Immature natural killer cell (primary cell): Measurements from ENCODE around the gene RGS9. TPM values are rescaled to one million over a fixed set of nuclear protein-coding genes. Genes with fewer than 3 reads are reported as not detected.
A peak's percentile ranks its signal among the peaks of the same experiment; 100 is the strongest.
"Not testable (repeated sequence)": the region's sequence is repeated elsewhere in the genome, so short reads cannot be mapped to it uniquely, and the experiment has no call there.

Experiments used
- DNase-seq, 3 donors: peaks; one replicate each; pipeline ENCODE4 v3.0.0; 2022; ENCODE audit warnings: mixed read lengths in 1 of 3
- H3K27ac Mint-ChIP-seq, 6 donors: one replicate each; pipeline ENCODE4 v1.8.0; 2020; ENCODE audit warnings: mixed read lengths in 6 of 6, mild to moderate bottlenecking in 5 of 6, inconsistent platforms in 4 of 6, moderate library complexity in 3 of 6
- H3K27me3 Mint-ChIP-seq, 3 donors: one replicate each; pipeline ENCODE4 v1.8.0; 2020 to 2021; ENCODE audit warnings: low read depth in 3 of 3, mild to moderate bottlenecking in 3 of 3, mixed read lengths in 3 of 3, moderate library complexity in 3 of 3, inconsistent platforms in 1 of 3
- H3K36me3 Mint-ChIP-seq, 3 donors: one replicate each; pipeline ENCODE4 v1.8.0; 2020; ENCODE audit warnings: mixed read lengths in 3 of 3, inconsistent platforms in 2 of 3, mild to moderate bottlenecking in 2 of 3
- H3K4me1 Mint-ChIP-seq, 2 donors: one replicate each; pipeline ENCODE4 v1.8.0; 2020; ENCODE audit warnings: inconsistent platforms in 2 of 2, mild to moderate bottlenecking in 2 of 2, mixed read lengths in 2 of 2, moderate library complexity in 1 of 2
- H3K4me3 Mint-ChIP-seq, 5 donors: one replicate each; pipeline ENCODE4 v1.8.0; 2020; ENCODE audit warnings: mild to moderate bottlenecking in 5 of 5, mixed read lengths in 5 of 5, inconsistent platforms in 3 of 5, moderate library complexity in 3 of 5
- H3K9me3 Mint-ChIP-seq, 6 donors: one replicate each; pipeline ENCODE4 v1.8.0; 2020; ENCODE audit warnings: mild to moderate bottlenecking in 6 of 6, mixed read lengths in 6 of 6, inconsistent platforms in 4 of 6, moderate library complexity in 3 of 6
- polyA plus RNA-seq, 3 donors: library from polyadenylated mRNA; unstranded; fragments of 300-500 nt; fragmentation: Illumina TruSeq; gene quantifications; one replicate each; pipeline ENCODE4 v1.2.3, GENCODE V29; 2021

The RGS9 gene
- polyA plus RNA-seq, 3 donors from 2014 or later, result 16.9 to 30.3 (median 17.5) TPM

- peak overlapping the region; percentile 54 to 80 (median 68) for H3K27ac Mint-ChIP-seq
- no peak overlapping the region for H3K4me3 Mint-ChIP-seq
- DNase-seq, result no peak
- H3K36me3 Mint-ChIP-seq, result peaks cover 4 to 13% (median 8%) of the 10 kb centered on the region in 3 donors
- H3K9me3 Mint-ChIP-seq, result no peaks in the 10 kb centered on the region
- H3K4me1 Mint-ChIP-seq, result peaks cover 23 to 26% of the 10 kb centered on the region in 2 donors
- peaks cover 0 to 5% (median 5%) of the 10 kb centered on the region in 3 donors for H3K27me3 Mint-ChIP-seq
Measured at GRCh38 chr17:65171752-65172151, 34.6 kb downstream of the RGS9 start.

- peaks cover 0 to 5% (median 4%) of the 10 kb centered on the region in 3 donors for H3K27me3 Mint-ChIP-seq
- DNase-seq, result no peak
- H3K36me3 Mint-ChIP-seq, result peaks cover 10 to 19% (median 13%) of the 10 kb centered on the region in 3 donors
- H3K4me3 Mint-ChIP-seq, result no peak overlapping the region
- peaks cover 27 to 35% of the 10 kb centered on the region in 2 donors for H3K4me1 Mint-ChIP-seq
- peak overlapping the region in 1 of 6 donors; percentile 65 for H3K27ac Mint-ChIP-seq
- no peaks in the 10 kb centered on the region for H3K9me3 Mint-ChIP-seq
Measured at GRCh38 chr17:65172496-65173136, 35.4 kb downstream of the RGS9 start.

- peak; percentile 77 to 85 (median 78) for DNase-seq
- peaks cover 10 to 22% (median 14%) of the 10 kb centered on the region in 3 donors for H3K36me3 Mint-ChIP-seq
- H3K27ac Mint-ChIP-seq, result no peak overlapping the region
- peaks cover 0 to 5% (median 4%) of the 10 kb centered on the region in 3 donors for H3K27me3 Mint-ChIP-seq
- H3K4me3 Mint-ChIP-seq, result no peak overlapping the region
- peaks cover 27 to 40% of the 10 kb centered on the region in 2 donors for H3K4me1 Mint-ChIP-seq
- no peaks in the 10 kb centered on the region for H3K9me3 Mint-ChIP-seq
Measured at GRCh38 chr17:65173284-65173793, 36.2 kb downstream of the RGS9 start.

GRCh38 chr17:65173976-65174683 is 37.0 kb downstream of the RGS9 start:
- no peak overlapping the region for H3K4me3 Mint-ChIP-seq
- H3K27me3 Mint-ChIP-seq, result peaks cover 0 to 5% (median 4%) of the 10 kb centered on the region in 3 donors
- H3K36me3 Mint-ChIP-seq, result peaks cover 10 to 20% (median 14%) of the 10 kb centered on the region in 3 donors
- H3K9me3 Mint-ChIP-seq, result no peaks in the 10 kb centered on the region
- peaks cover 32 to 47% of the 10 kb centered on the region in 2 donors for H3K4me1 Mint-ChIP-seq
- DNase-seq, result no peak
- H3K27ac Mint-ChIP-seq, result no peak overlapping the region

- no peak for DNase-seq
- Mint-ChIP-seq H3K4me3 (no peak overlapping the region), H3K4me1 (peaks cover 34 to 50% of the 10 kb centered on the region in 2 donors), H3K36me3 (peaks cover 10 to 15% (median 14%) of the 10 kb centered on the region in 3 donors), H3K27ac (no peak overlapping the region), H3K9me3 (no peaks in the 10 kb centered on the region), H3K27me3 (peaks cover 2 to 12% (median 8%) of the 10 kb centered on the region in 3 donors)
Measured at GRCh38 chr17:65174974-65175373, 37.8 kb downstream of the RGS9 start.

- no peak for DNase-seq
- Mint-ChIP-seq H3K4me3 (no peak overlapping the region), H3K9me3 (no peaks in the 10 kb centered on the region), H3K27me3 (peaks cover 2 to 13% (median 7%) of the 10 kb centered on the region in 3 donors), H3K36me3 (peaks cover 10 to 15% (median 14%) of the 10 kb centered on the region in 3 donors), H3K27ac (peak overlapping the region in 4 of 6 donors; percentile 46 to 88 (median 62)), H3K4me1 (peaks cover 44 to 57% of the 10 kb centered on the region in 2 donors)
Measured at GRCh38 chr17:65175952-65176351, 38.8 kb downstream of the RGS9 start.

- Mint-ChIP-seq H3K4me1 (peaks cover 45 to 59% of the 10 kb centered on the region in 2 donors), H3K9me3 (no peaks in the 10 kb centered on the region), H3K27me3 (peaks cover 2 to 13% (median 7%) of the 10 kb centered on the region in 3 donors), H3K36me3 (peaks cover 10 to 15% (median 14%) of the 10 kb centered on the region in 3 donors), H3K27ac (peak overlapping the region; percentile 15 to 88 (median 62)), H3K4me3 (peak overlapping the region in 1 of 5 donors; percentile 18)
- DNase-seq, result no peak
Measured at GRCh38 chr17:65176646-65177409, 39.7 kb downstream of the RGS9 start.

- DNase-seq, result no peak
- Mint-ChIP-seq H3K4me3 (no peak overlapping the region), H3K27me3 (peaks cover 2 to 18% (median 7%) of the 10 kb centered on the region in 3 donors), H3K36me3 (peaks cover 10 to 15% (median 14%) of the 10 kb centered on the region in 3 donors), H3K9me3 (no peaks in the 10 kb centered on the region), H3K27ac (peak overlapping the region; percentile 17 to 88 (median 78)), H3K4me1 (peaks cover 52 to 66% of the 10 kb centered on the region in 2 donors)
Measured at GRCh38 chr17:65177901-65178300, 40.7 kb downstream of the RGS9 start.

GRCh38 chr17:65180276-65180675 is 43.1 kb downstream of the RGS9 start:
- H3K36me3 Mint-ChIP-seq, result peaks cover 10 to 18% (median 15%) of the 10 kb centered on the region in 3 donors
- H3K27me3 Mint-ChIP-seq, result peaks cover 3 to 13% (median 7%) of the 10 kb centered on the region in 3 donors
- not testable (repeated sequence) for H3K9me3 Mint-ChIP-seq, DNase-seq
- peaks cover 75 to 77% of the 10 kb centered on the region in 2 donors for H3K4me1 Mint-ChIP-seq
- peak overlapping the region; percentile 66 to 85 (median 75) for H3K4me3 Mint-ChIP-seq
- peak overlapping the region; percentile 90 to 96 (median 93) for H3K27ac Mint-ChIP-seq

- Mint-ChIP-seq H3K27ac (peak overlapping the region; percentile 90 to 96 (median 93)), H3K4me3 (peak overlapping the region; percentile 66 to 85 (median 75)), H3K4me1 (peaks cover 75 to 76% of the 10 kb centered on the region in 2 donors), H3K36me3 (peaks cover 10 to 18% (median 15%) of the 10 kb centered on the region in 3 donors), H3K27me3 (peaks cover 3 to 15% (median 7%) of the 10 kb centered on the region in 3 donors)
- DNase-seq, H3K9me3 Mint-ChIP-seq: not testable (repeated sequence)
Measured at GRCh38 chr17:65180752-65181236, 43.6 kb downstream of the RGS9 start.

GRCh38 chr17:65181237-65182061 is 44.3 kb downstream of the RGS9 start:
- Mint-ChIP-seq H3K27me3 (peaks cover 5 to 15% (median 7%) of the 10 kb centered on the region in 3 donors), H3K36me3 (peaks cover 9 to 18% (median 13%) of the 10 kb centered on the region in 3 donors), H3K9me3 (no peaks in the 10 kb centered on the region), H3K4me1 (peaks cover 71 to 75% of the 10 kb centered on the region in 2 donors), H3K27ac (peak overlapping the region; percentile 90 to 96 (median 93)), H3K4me3 (peak overlapping the region; percentile 42 to 85 (median 66))
- DNase-seq, result peak in 2 of 3 donors; percentile 18 to 24

- Mint-ChIP-seq H3K36me3 (peaks cover 1 to 11% (median 7%) of the 10 kb centered on the region in 3 donors), H3K4me1 (peaks cover 64 to 75% of the 10 kb centered on the region in 2 donors), H3K27ac (peak overlapping the region; percentile 90 to 96 (median 93)), H3K27me3 (peaks cover 5 to 15% (median 7%) of the 10 kb centered on the region in 3 donors), H3K9me3 (no peaks in the 10 kb centered on the region), H3K4me3 (peak overlapping the region; percentile 42 to 85 (median 57))
- peak; percentile 47 to 55 (median 53) for DNase-seq
Measured at GRCh38 chr17:65182233-65182632, 45.1 kb downstream of the RGS9 start.
